ENCODE data around the gene PCDHGB1.
A peak's percentile ranks its signal among the peaks of the same experiment; 100 is the strongest.
"Not testable (repeated sequence)": the region's sequence is repeated elsewhere in the genome, so short reads cannot be mapped to it uniquely, and the experiment has no call there.

Gene PCDHGB1

DNA sequence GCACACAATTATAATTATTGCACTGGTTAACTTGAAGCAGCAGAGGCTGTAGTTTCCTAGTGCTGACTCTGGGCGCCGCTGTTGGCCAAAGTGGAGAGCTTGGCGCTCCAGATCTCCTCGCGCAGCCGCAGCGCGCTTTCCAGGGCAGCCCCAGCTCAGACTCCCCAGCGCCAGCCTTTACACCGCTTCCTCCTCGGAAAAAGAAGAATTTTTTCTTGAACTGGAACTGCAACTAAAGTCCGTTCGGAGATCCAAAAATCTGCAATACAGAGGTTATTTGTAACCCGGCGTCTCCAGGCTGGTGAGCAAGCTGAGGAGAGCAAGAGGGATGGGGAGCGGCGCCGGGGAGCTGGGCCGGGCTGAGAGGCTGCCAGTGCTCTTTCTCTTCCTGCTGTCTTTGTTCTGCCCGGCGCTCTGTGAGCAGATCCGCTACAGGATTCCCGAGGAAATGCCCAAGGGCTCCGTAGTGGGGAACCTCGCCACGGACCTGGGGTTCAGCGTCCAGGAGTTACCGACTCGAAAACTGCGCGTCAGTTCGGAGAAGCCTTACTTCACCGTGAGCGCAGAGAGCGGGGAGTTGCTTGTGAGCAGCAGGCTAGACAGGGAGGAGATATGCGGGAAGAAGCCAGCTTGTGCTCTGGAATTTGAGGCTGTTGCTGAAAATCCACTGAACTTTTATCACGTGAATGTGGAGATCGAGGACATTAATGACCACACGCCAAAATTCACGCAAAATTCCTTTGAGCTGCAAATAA is 37.8 kb downstream of the PCDHGB1 start, which contains the start of gene PCDHGB4:
PCDHGB4 (plus strand) TSS at position 142 of the 755 bp plus-strand sequence; CDS start at position 329, 187 bp downstream.
- DNase-seq (ENCODE audit: low read depth), result peak; percentile 48
- TF ChIP-seq CTCF (IDR thresholded peaks at IDR 0.05; ENCODE audit: insufficient read depth, low read depth, low read length, missing control alignments), result peak; percentile 59
- peak within 1 kb of the TSS; percentile 35 for H3K4me3 ChIP-seq (ENCODE audit: low read length)

DNA sequence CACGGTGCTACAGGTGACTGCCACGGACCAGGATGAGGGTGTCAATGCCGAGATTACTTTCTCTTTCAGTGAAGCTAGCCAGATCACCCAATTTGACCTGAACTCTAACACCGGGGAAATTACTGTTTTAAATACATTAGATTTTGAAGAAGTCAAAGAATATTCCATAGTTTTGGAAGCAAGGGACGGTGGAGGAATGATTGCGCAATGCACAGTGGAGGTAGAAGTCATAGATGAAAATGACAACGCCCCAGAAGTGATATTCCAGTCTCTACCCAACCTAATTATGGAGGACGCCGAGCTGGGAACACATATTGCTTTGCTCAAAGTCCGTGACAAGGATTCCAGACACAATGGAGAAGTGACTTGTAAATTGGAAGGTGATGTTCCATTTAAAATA is 38.8 kb downstream of the PCDHGB1 start:
- no peak overlapping the region for H3K4me3 ChIP-seq (ENCODE audit: low read length)
- TF ChIP-seq CTCF (IDR thresholded peaks at IDR 0.05; ENCODE audit: insufficient read depth, low read depth, low read length, missing control alignments), result no peak
- DNase-seq (ENCODE audit: low read depth), result no peak

GRCh38 chr5:141389153-141390042 is 39.5 kb downstream of the PCDHGB1 start:
- no peak for TF ChIP-seq CTCF (IDR thresholded peaks at IDR 0.05; ENCODE audit: insufficient read depth, low read depth, low read length, missing control alignments)
- DNase-seq (ENCODE audit: low read depth), result no peak
- H3K4me3 ChIP-seq (ENCODE audit: low read length), result no peak overlapping the region

GRCh38 chr5:141392429-141393198 is 42.7 kb downstream of the PCDHGB1 start, which contains the start of gene PCDHGA8:
Gene PCDHGA8, plus strand, starts transcription at chr5:141392633. Its CDS starts 181 bp downstream, at chr5:141392814.
- DNase-seq (ENCODE audit: low read depth), result no peak
- no peak within 1 kb of the TSS for H3K4me3 ChIP-seq (ENCODE audit: low read length)
- TF ChIP-seq CTCF (IDR thresholded peaks at IDR 0.05; ENCODE audit: insufficient read depth, low read depth, low read length, missing control alignments), result no peak

DNA sequence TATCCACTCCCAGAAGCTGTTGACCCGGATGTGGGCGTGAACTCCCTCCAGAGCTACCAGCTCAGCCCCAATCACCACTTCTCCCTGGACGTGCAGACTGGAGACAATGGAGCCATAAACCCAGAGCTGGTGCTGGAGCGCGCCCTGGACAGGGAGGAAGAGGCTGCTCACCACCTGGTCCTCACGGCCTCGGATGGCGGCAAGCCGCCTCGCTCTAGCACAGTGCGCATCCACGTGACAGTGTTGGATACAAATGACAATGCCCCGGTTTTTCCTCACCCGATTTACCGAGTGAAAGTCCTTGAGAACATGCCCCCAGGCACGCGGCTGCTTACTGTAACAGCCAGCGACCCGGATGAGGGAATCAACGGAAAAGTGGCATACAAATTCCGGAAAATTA is 43.4 kb downstream of the PCDHGB1 start:
- no peak for DNase-seq (ENCODE audit: low read depth)
- no peak overlapping the region for H3K4me3 ChIP-seq (ENCODE audit: low read length)
- no peak for TF ChIP-seq CTCF (IDR thresholded peaks at IDR 0.05; ENCODE audit: insufficient read depth, low read depth, low read length, missing control alignments)

DNA sequence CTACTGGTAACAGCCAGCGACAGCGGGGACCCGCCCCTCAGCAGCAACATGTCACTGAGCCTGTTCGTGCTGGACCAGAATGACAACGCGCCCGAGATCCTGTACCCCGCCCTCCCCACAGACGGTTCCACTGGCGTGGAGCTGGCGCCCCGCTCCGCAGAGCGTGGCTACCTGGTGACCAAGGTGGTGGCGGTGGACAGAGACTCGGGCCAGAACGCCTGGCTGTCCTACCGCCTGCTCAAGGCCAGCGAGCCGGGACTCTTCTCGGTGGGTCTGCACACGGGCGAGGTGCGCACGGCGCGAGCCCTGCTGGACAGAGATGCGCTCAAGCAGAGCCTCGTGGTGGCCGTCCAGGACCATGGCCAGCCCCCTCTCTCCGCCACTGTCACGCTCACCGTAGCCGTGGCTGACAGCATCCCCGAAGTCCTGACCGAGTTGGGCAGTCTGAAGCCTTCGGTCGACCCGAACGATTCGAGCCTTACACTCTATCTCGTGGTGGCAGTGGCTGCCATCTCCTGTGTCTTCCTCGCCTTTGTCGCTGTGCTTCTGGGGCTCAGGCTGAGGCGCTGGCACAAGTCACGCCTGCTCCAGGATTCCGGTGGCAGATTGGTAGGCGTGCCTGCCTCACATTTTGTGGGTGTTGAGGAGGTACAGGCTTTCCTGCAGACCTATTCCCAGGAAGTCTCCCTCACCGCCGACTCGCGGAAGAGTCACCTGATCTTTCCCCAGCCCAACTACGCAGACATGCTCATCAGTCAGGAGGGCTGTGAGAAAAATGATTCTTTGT is 44.7 kb downstream of the PCDHGB1 start:
- DNase-seq (ENCODE audit: low read depth), result not testable (repeated sequence)

More for the DNA sequence above, 44.7 kb downstream of the PCDHGB1 start:
- H3K4me3 ChIP-seq (ENCODE audit: low read length), result not testable (repeated sequence)
